ENCODE data around the gene CYP26C1. TPM values are rescaled to one million over a fixed set of nuclear protein-coding genes. Genes with fewer than 3 reads are reported as not detected.

CYP26C1 gene
- total RNA-seq, 1 experiment from 2014 or later = 0.79 TPM

GRCh38 chr10:93054486-93054885 is 6.1 kb upstream of the CYP26C1 start:
- Histone ChIP-seq H3K23ac (ENCODE audit: insufficient read length, low read depth, low read length) (no peak overlapping the region), H3K4me2 (ENCODE audit: insufficient read depth, insufficient read length, low read length) (no peak overlapping the region)

More at GRCh38 chr10:93054486-93054885, 6.1 kb upstream of the CYP26C1 start:
- Histone ChIP-seq H3K9ac (ENCODE audit: extremely low read depth, insufficient read length, low read length) (no peak overlapping the region), H3K14ac (ENCODE audit: insufficient read depth, low read length) (no peak overlapping the region), H2BK15ac (ENCODE audit: low read depth, low read length) (no peak overlapping the region), H3K79me2 (ENCODE audit: insufficient read depth, low read length) (no peaks in the 10 kb centered on the region), H3K27me3 (ENCODE audit: insufficient read depth, low read length) (peaks cover 1% of the 10 kb centered on the region; the same call in 1 of the 2 replicates), H3K4me1 (ENCODE audit: insufficient read depth, low read length) (no peaks in the 10 kb centered on the region), H2BK12ac (ENCODE audit: insufficient read length, low read depth, low read length) (no peak overlapping the region), H2BK120ac (ENCODE audit: low read depth, low read length, poor library complexity, severe bottlenecking) (no peak overlapping the region), H3K18ac (ENCODE audit: insufficient read length, low read depth, low read length) (no peak overlapping the region), H4K8ac (replicated peaks; ENCODE audit: insufficient read length, low read depth, low read length) (no peak overlapping the region), H4K5ac (ENCODE audit: insufficient read length, low read depth, low read length) (no peak overlapping the region), H4K91ac (ENCODE audit: insufficient read length, low read depth, low read length) (no peak overlapping the region), H3K23me2 (ENCODE audit: insufficient read length, low read depth, low read length, poor library complexity, severe bottlenecking) (no peaks in the 10 kb centered on the region), H3K79me1 (ENCODE audit: insufficient read depth, low read depth, low read length, poor library complexity, severe bottlenecking) (no peaks in the 10 kb centered on the region), H4K20me1 (ENCODE audit: control insufficient read depth, insufficient read depth, insufficient read length) (no peaks in the 10 kb centered on the region), H2BK5ac (ENCODE audit: insufficient read length, low read length) (no peak overlapping the region), H2BK20ac (ENCODE audit: low read depth, low read length, poor library complexity, severe bottlenecking) (no peak overlapping the region), H3K4ac (ENCODE audit: low read depth, low read length) (no peak overlapping the region), H3K56ac (ENCODE audit: insufficient read length, low read depth, low read length) (no peak overlapping the region), H2AFZ (ENCODE audit: low read length) (no peak overlapping the region), H3T11ph (ENCODE audit: low read length) (no peak overlapping the region), H3K9me3 (ENCODE audit: control insufficient read depth, low read depth, low read length) (no peaks in the 10 kb centered on the region), H2AK5ac (ENCODE audit: insufficient read length, low read length) (no peak overlapping the region), H3K27ac (ENCODE audit: insufficient read length, low read depth, low read length) (no peak overlapping the region)
- Mint-ChIP-seq H3K27me3 (ENCODE audit: low read depth) (peaks cover 8% of the 10 kb centered on the region), H3K9me3 (peaks cover 2 to 3% of the 10 kb centered on the region in 2 experiments; a peak in 1 of 5 replicates), H3K36me3 (ENCODE audit: insufficient read depth in 1 of 3, low read depth in 3 of 3) (peaks cover 0 to 8% (median 0%) of the 10 kb centered on the region in 3 experiments; a peak in 1 of 7 replicates), H3K4me3 (no peak overlapping the region; a peak in 1 of 5 replicates), H3K27ac (no peak overlapping the region), H3K4me1 (peaks cover 33 to 36% of the 10 kb centered on the region in 2 experiments)
- DNase-seq = no peak
- TF ChIP-seq, protein P1, sequence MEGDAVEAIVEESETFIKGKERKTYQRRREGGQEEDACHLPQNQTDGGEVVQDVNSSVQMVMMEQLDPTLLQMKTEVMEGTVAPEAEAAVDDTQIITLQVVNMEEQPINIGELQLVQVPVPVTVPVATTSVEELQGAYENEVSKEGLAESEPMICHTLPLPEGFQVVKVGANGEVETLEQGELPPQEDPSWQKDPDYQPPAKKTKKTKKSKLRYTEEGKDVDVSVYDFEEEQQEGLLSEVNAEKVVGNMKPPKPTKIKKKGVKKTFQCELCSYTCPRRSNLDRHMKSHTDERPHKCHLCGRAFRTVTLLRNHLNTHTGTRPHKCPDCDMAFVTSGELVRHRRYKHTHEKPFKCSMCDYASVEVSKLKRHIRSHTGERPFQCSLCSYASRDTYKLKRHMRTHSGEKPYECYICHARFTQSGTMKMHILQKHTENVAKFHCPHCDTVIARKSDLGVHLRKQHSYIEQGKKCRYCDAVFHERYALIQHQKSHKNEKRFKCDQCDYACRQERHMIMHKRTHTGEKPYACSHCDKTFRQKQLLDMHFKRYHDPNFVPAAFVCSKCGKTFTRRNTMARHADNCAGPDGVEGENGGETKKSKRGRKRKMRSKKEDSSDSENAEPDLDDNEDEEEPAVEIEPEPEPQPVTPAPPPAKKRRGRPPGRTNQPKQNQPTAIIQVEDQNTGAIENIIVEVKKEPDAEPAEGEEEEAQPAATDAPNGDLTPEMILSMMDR (conservative IDR thresholded peaks at IDR 0.05) = no peak
- WGBS (ENCODE audit: extremely low coverage, insufficient read length, low lambda C conversion rate) = no CpG with 5 or more reads among the region's 3 CpGs

All from H9 (cell line).